Progenitor cell of endocrine pancreas (in vitro differentiated cells): Measurements from ENCODE around the gene TM7SF3. TPM values are rescaled to one million over a fixed set of nuclear protein-coding genes. Genes with fewer than 3 reads are reported as not detected.

ENCODE experiments used
- DNase-seq: peaks from one replicate; pipeline ENCODE4 v3.0.0; 2021; ENCODE audit warnings: low spot score; ENCODE audit not compliant: unreplicated experiment
- H3K27ac Mint-ChIP-seq: 2 replicates; pipeline ENCODE4 v1.8.0; 2021; ENCODE audit warnings: mild to moderate bottlenecking, moderate library complexity, mixed read lengths
- H3K27me3 Mint-ChIP-seq: 2 replicates; pipeline ENCODE4 v1.8.0; 2021; ENCODE audit warnings: mixed read lengths
- H3K36me3 Mint-ChIP-seq: 2 replicates; pipeline ENCODE4 v1.8.0; 2022; ENCODE audit warnings: mixed read lengths; ENCODE audit not compliant: insufficient read depth
- H3K4me1 Mint-ChIP-seq: 2 replicates; pipeline ENCODE4 v1.8.0; 2021; ENCODE audit warnings: low read depth, mixed read lengths
- H3K4me3 Mint-ChIP-seq: 2 replicates; pipeline ENCODE4 v1.8.0; 2021; ENCODE audit warnings: low read depth, mild to moderate bottlenecking, moderate library complexity, mixed read lengths
- H3K9me3 Mint-ChIP-seq: 2 replicates; pipeline ENCODE4 v1.8.0; 2021; ENCODE audit warnings: low read depth, mixed read lengths
- total RNA-seq: library from RNA; stranded (reverse); gene quantifications from 2 replicates; pipeline ENCODE4 v1.2.1, GENCODE V29; 2021
- TF ChIP-seq, protein P1 (sequence below): fragments of 200-600 bp; sonication (generic); IDR thresholded peaks from one replicate; pipeline ENCODE4 v1.5.0; 2021; ENCODE audit warnings: antibody characterized with exemption, mild to moderate bottlenecking; ENCODE audit not compliant: unreplicated experiment

TM7SF3 gene
- total RNA-seq, 1 donor from 2014 or later = 81.0 TPM

DNA sequence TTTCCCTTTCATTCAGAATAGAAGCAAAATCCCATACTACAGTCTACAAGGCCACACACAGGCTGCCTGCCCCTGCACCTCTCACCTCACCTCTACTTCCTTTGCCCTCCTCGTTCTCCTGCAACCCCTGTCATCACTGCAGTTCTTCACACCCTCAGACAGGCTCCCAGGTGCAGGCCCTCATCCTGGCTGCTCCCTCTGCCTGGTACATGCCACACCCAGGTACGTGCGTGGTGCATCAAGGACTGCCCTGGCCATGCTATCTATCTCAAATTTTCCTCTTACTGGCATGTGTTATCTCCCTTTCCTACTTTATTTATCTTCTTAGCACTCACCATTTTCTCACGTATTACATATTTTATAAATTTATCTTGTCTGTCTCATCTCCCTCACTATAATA lies 24.3 kb downstream of the TM7SF3 start:
- Mint-ChIP-seq H3K4me1 (peaks cover 2% of the 10 kb centered on the region), H3K36me3 (peaks cover 26% of the 10 kb centered on the region), H3K4me3 (no peak overlapping the region), H3K27me3 (no peaks in the 10 kb centered on the region), H3K9me3 (no peaks in the 10 kb centered on the region), H3K27ac (no peak overlapping the region)
- TF ChIP-seq, protein P1, sequence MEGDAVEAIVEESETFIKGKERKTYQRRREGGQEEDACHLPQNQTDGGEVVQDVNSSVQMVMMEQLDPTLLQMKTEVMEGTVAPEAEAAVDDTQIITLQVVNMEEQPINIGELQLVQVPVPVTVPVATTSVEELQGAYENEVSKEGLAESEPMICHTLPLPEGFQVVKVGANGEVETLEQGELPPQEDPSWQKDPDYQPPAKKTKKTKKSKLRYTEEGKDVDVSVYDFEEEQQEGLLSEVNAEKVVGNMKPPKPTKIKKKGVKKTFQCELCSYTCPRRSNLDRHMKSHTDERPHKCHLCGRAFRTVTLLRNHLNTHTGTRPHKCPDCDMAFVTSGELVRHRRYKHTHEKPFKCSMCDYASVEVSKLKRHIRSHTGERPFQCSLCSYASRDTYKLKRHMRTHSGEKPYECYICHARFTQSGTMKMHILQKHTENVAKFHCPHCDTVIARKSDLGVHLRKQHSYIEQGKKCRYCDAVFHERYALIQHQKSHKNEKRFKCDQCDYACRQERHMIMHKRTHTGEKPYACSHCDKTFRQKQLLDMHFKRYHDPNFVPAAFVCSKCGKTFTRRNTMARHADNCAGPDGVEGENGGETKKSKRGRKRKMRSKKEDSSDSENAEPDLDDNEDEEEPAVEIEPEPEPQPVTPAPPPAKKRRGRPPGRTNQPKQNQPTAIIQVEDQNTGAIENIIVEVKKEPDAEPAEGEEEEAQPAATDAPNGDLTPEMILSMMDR = no peak
- no peak for DNase-seq

GRCh38 chr12:26988703-26989102 lies 25.5 kb downstream of the TM7SF3 start:
- no peak for DNase-seq
- no peak overlapping the region for H3K27ac Mint-ChIP-seq
- H3K36me3 Mint-ChIP-seq = peaks cover 31% of the 10 kb centered on the region
- no peak overlapping the region for H3K4me3 Mint-ChIP-seq
- peaks cover 2% of the 10 kb centered on the region for H3K4me1 Mint-ChIP-seq
- TF ChIP-seq, protein P1 = no peak
- no peaks in the 10 kb centered on the region for H3K9me3 Mint-ChIP-seq
- no peaks in the 10 kb centered on the region for H3K27me3 Mint-ChIP-seq

GRCh38 chr12:26987634-26988424 lies 26.4 kb downstream of the TM7SF3 start:
- Mint-ChIP-seq H3K27ac (no peak overlapping the region), H3K9me3 (no peaks in the 10 kb centered on the region), H3K36me3 (peaks cover 30% of the 10 kb centered on the region), H3K4me3 (no peak overlapping the region), H3K4me1 (peaks cover 2% of the 10 kb centered on the region), H3K27me3 (no peaks in the 10 kb centered on the region)
- TF ChIP-seq, protein P1 = no peak
- no peak for DNase-seq

DNA sequence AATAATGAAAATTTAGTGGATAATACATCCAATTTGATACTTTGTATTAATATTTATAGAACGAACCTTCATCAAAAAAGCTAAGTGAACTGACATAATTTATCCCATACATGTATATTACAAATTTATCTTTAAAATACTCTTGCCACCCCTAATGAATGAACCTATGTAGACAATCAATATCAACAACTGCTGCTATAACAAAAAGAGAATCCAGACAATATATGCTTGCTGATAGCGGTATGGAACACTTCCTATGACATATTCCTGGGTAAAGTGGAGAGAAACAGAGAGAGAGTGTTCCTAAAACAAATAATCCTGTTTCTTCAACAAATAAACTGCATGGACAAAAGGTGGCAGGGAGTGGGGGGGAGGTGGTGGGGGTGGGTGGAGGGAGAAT lies 31.3 kb downstream of the TM7SF3 start:
- H3K27ac Mint-ChIP-seq = no peak overlapping the region
- no peaks in the 10 kb centered on the region for H3K4me1 Mint-ChIP-seq
- DNase-seq = no peak
- peaks cover 32% of the 10 kb centered on the region for H3K36me3 Mint-ChIP-seq
- no peaks in the 10 kb centered on the region for H3K9me3 Mint-ChIP-seq
- no peaks in the 10 kb centered on the region for H3K27me3 Mint-ChIP-seq
- TF ChIP-seq, protein P1 = no peak
- no peak overlapping the region for H3K4me3 Mint-ChIP-seq

GRCh38 chr12:26979733-26980132 lies 34.5 kb downstream of the TM7SF3 start:
- peaks cover 23% of the 10 kb centered on the region for H3K36me3 Mint-ChIP-seq

More at GRCh38 chr12:26979733-26980132, 34.5 kb downstream of the TM7SF3 start:
- TF ChIP-seq, protein P1 = no peak
- no peaks in the 10 kb centered on the region for H3K9me3 Mint-ChIP-seq
- no peak overlapping the region for H3K27ac Mint-ChIP-seq
- DNase-seq = no peak
- no peaks in the 10 kb centered on the region for H3K4me1 Mint-ChIP-seq
- H3K27me3 Mint-ChIP-seq = no peaks in the 10 kb centered on the region
- no peak overlapping the region for H3K4me3 Mint-ChIP-seq
